Nephron (organoid): ENCODE measurements around the gene DGKQ.

Experiments used
- H3K27ac Mint-ChIP-seq, 3 experiments: 2 replicates each; pipeline ENCODE4 v1.8.0; 2020; ENCODE audit warnings: mixed read lengths in 3 of 3, mild to moderate bottlenecking in 2 of 3, moderate library complexity in 1 of 3
- H3K27me3 Mint-ChIP-seq: 2 replicates; pipeline ENCODE4 v1.8.0; 2021; ENCODE audit warnings: low read depth, mild to moderate bottlenecking, moderate library complexity, mixed read lengths
- H3K36me3 Mint-ChIP-seq: 2 replicates; pipeline ENCODE4 v1.8.0; 2020; ENCODE audit warnings: low read depth, mixed read lengths
- H3K4me1 Mint-ChIP-seq: 2 replicates; pipeline ENCODE4 v1.8.0; 2020; ENCODE audit warnings: mixed read lengths
- H3K4me3 Mint-ChIP-seq, 3 experiments: 2 replicates each; pipeline ENCODE4 v1.8.0; 2020; ENCODE audit warnings: mild to moderate bottlenecking in 3 of 3, mixed read lengths in 3 of 3, moderate library complexity in 2 of 3
- H3K9me3 Mint-ChIP-seq: 2 replicates; pipeline ENCODE4 v1.8.0; 2020; ENCODE audit warnings: mixed read lengths
- CTCF ChIP-seq, 3 experiments: fragments of 200-600 bp; sonication (generic); IDR thresholded peaks; one replicate each; pipeline ENCODE4 v1.5.0; 2021; ENCODE audit warnings: antibody characterized with exemption in 3 of 3; ENCODE audit not compliant: unreplicated experiment in 3 of 3

The DGKQ gene

GRCh38 chr4:991451-992296 is 18.3 kb upstream of the DGKQ start:
- Mint-ChIP-seq H3K9me3 (no peaks in the 10 kb centered on the region), H3K4me3 (no peak overlapping the region), H3K36me3 (no peaks in the 10 kb centered on the region), H3K27ac (peak overlapping the region in 1 of 3 experiments; percentile 96), H3K4me1 (no peaks in the 10 kb centered on the region), H3K27me3 (peaks cover 12% of the 10 kb centered on the region)
- no peak for TF ChIP-seq CTCF (IDR thresholded peaks at IDR 0.05; ENCODE audit: unreplicated experiment in 3 of 3)

- Mint-ChIP-seq H3K4me1 (peaks cover 6% of the 10 kb centered on the region), H3K27me3 (peaks cover 9% of the 10 kb centered on the region), H3K9me3 (no peaks in the 10 kb centered on the region), H3K27ac (no peak overlapping the region), H3K4me3 (no peak overlapping the region), H3K36me3 (no peaks in the 10 kb centered on the region)
- TF ChIP-seq CTCF (IDR thresholded peaks at IDR 0.05; ENCODE audit: unreplicated experiment in 3 of 3), result no peak
These were observed 17.5 kb upstream of the DGKQ start for GRCh38 chr4:990746-991367.

GRCh38 chr4:989722-990471 is 16.5 kb upstream of the DGKQ start:
- H3K9me3 Mint-ChIP-seq, result no peaks in the 10 kb centered on the region
- no peak overlapping the region for H3K27ac Mint-ChIP-seq
- H3K36me3 Mint-ChIP-seq, result no peaks in the 10 kb centered on the region
- H3K27me3 Mint-ChIP-seq, result no peaks in the 10 kb centered on the region
- no peak for TF ChIP-seq CTCF (IDR thresholded peaks at IDR 0.05; ENCODE audit: unreplicated experiment in 3 of 3)
- H3K4me3 Mint-ChIP-seq, result no peak overlapping the region
- H3K4me1 Mint-ChIP-seq, result peaks cover 6% of the 10 kb centered on the region

- Mint-ChIP-seq H3K27ac (no peak overlapping the region), H3K36me3 (no peaks in the 10 kb centered on the region), H3K27me3 (no peaks in the 10 kb centered on the region), H3K9me3 (no peaks in the 10 kb centered on the region), H3K4me1 (peaks cover 6% of the 10 kb centered on the region), H3K4me3 (peak overlapping the region in 2 of 3 experiments; percentile 64 to 65)
- TF ChIP-seq CTCF (IDR thresholded peaks at IDR 0.05; ENCODE audit: unreplicated experiment in 3 of 3), result no peak
These were observed 15.7 kb upstream of the DGKQ start for GRCh38 chr4:988726-989721.
